ENCODE data around the gene SLC4A7. TPM values are rescaled to one million over a fixed set of nuclear protein-coding genes. Genes with fewer than 3 reads are reported as not detected.

Gene SLC4A7
- total and polyA plus RNA-seq, 2 donors (not counting 3 experiments of a cell fraction or from before 2014, with no cell fraction given) = 7.8 to 50.9 TPM

- Histone ChIP-seq H4K20me1 (replicated peaks; ENCODE audit: control insufficient read depth, extremely low read depth, insufficient read depth, low read length) (no peaks in the 10 kb centered on the region), H3K27ac (ENCODE audit: insufficient read depth, low read depth, low read length) (no peak overlapping the region), H3K27me3 (ENCODE audit: control insufficient read depth in 2 of 2, insufficient read depth in 2 of 2, low read length in 2 of 2) (no peaks in the 10 kb centered on the region), H3K9me1 (replicated peaks; ENCODE audit: control insufficient read depth, extremely low read depth, insufficient read depth, low read length) (no peaks in the 10 kb centered on the region), H3K4me3 (replicated peaks in 1 of 3; ENCODE audit: insufficient read depth in 1 of 3, low read depth in 1 of 3, low read length in 3 of 3) (no peak overlapping the region), H3K79me2 (ENCODE audit: control insufficient read depth, insufficient read depth, low read length) (no peaks in the 10 kb centered on the region), H2AFZ (ENCODE audit: low read depth, low read length) (no peak overlapping the region), H3K4me1 (ENCODE audit: control insufficient read depth, extremely low read depth, insufficient read depth, low read length) (no peaks in the 10 kb centered on the region), H3K9ac (replicated peaks; ENCODE audit: extremely low read depth, insufficient read depth, low read length) (no peak overlapping the region), H3K36me3 (ENCODE audit: control insufficient read depth in 2 of 2, extremely low read depth in 1 of 2, insufficient read depth in 2 of 2, low read length in 2 of 2) (no peaks in the 10 kb centered on the region), H3K4me2 (ENCODE audit: insufficient read depth, low read length) (no peak overlapping the region), H3K9me3 (replicated peaks; ENCODE audit: control insufficient read depth, insufficient read depth, low read length) (no peaks in the 10 kb centered on the region)
- ChIA-PET CTCF (no interaction called here), POLR2A (no interaction called here)
- intact Hi-C loops (cut with micrococcal nuclease) = no loop called here
- TF ChIP-seq FOS (IDR thresholded peaks at IDR 0.05; ENCODE audit: borderline replicate concordance, insufficient read depth, low read length) (no peak), MYC (IDR thresholded peaks at IDR 0.05; ENCODE audit: low read depth, low read length) (no peak), EZH2 (IDR thresholded peaks at IDR 0.05; ENCODE audit: borderline replicate concordance, low read depth, low read length, severe bottlenecking) (no peak), POLR2A (IDR thresholded peaks at IDR 0.05; ENCODE audit: low read depth, low read length) (no peak), POLR2AphosphoS5 (IDR thresholded peaks at IDR 0.05; ENCODE audit: insufficient read depth, low read depth, low read length) (no peak), GATA2 (IDR thresholded peaks at IDR 0.05; ENCODE audit: insufficient read depth, insufficient read length, low read depth, low read length) (no peak), JUN (IDR thresholded peaks at IDR 0.05; ENCODE audit: borderline replicate concordance, insufficient read depth, insufficient read length, low read depth) (no peak)
- TF ChIP-seq, protein P1, sequence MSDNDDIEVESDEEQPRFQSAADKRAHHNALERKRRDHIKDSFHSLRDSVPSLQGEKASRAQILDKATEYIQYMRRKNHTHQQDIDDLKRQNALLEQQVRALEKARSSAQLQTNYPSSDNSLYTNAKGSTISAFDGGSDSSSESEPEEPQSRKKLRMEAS (IDR thresholded peaks at IDR 0.05; ENCODE audit: insufficient read depth, insufficient read length) = no peak
- TF ChIP-seq, protein P2, sequence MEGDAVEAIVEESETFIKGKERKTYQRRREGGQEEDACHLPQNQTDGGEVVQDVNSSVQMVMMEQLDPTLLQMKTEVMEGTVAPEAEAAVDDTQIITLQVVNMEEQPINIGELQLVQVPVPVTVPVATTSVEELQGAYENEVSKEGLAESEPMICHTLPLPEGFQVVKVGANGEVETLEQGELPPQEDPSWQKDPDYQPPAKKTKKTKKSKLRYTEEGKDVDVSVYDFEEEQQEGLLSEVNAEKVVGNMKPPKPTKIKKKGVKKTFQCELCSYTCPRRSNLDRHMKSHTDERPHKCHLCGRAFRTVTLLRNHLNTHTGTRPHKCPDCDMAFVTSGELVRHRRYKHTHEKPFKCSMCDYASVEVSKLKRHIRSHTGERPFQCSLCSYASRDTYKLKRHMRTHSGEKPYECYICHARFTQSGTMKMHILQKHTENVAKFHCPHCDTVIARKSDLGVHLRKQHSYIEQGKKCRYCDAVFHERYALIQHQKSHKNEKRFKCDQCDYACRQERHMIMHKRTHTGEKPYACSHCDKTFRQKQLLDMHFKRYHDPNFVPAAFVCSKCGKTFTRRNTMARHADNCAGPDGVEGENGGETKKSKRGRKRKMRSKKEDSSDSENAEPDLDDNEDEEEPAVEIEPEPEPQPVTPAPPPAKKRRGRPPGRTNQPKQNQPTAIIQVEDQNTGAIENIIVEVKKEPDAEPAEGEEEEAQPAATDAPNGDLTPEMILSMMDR (IDR thresholded peaks at IDR 0.05; ENCODE audit: extremely low read depth in 1 of 2, insufficient read depth in 1 of 2, low read depth in 1 of 2, low read length in 2 of 2) = no peak
- dilution Hi-C loops (cut with MboI; ENCODE audit: extremely low pct_ligation_motif_present, low sequenced_read_pairs) = no loop called here
- FAIRE-seq (no peak), DNase-seq (ENCODE audit: low read depth, low spot score) (no peak)
- no TSS peak for BruUV-seq (replicated peaks)
Measured at GRCh38 chr3:27345045-27345444, 139.1 kb downstream of the SLC4A7 start.

Data from endothelial cell of umbilical vein (primary cell).